Neural cell (in vitro differentiated cells): ENCODE measurements around the gene ADAMTS14.

ENCODE experiments used
- CTCF ChIP-seq: fragments of 450-650 bp; IDR thresholded peaks from 2 replicates; pipeline ENCODE4 v1.5.1; 2014; ENCODE audit warnings: antibody characterized with exemption, mild to moderate bottlenecking, moderate library complexity; ENCODE audit not compliant: poor library complexity, severe bottlenecking
- POLR2AphosphoS5 ChIP-seq: IDR thresholded peaks from 2 replicates; pipeline ENCODE4 v1.6.1; 2012
- TAF1 ChIP-seq: IDR thresholded peaks from 2 replicates; pipeline ENCODE4 v1.6.1; 2012; ENCODE audit warnings: low read depth

- no peak for TF ChIP-seq POLR2AphosphoS5
- TF ChIP-seq CTCF, result no peak
- no peak for TF ChIP-seq TAF1
Measured at GRCh38 chr10:70660722-70661121, 11.6 kb upstream of the ADAMTS14 start.
